Colonic mucosa (tissue), 4 donors: ENCODE data around the gene GAS7. TPM values are rescaled to one million over a fixed set of nuclear protein-coding genes. Genes with fewer than 3 reads are reported as not detected.

Experiments used
- DNase-seq: peaks from one replicate; pipeline ENCODE4 v3.0.0-alpha.2; 2020
- H3K27ac ChIP-seq: fragments of 200-600 bp; one replicate; pipeline ENCODE4 v1.8.0; 2021
- H3K27me3 ChIP-seq: fragments of 200-600 bp; one replicate; pipeline ENCODE4 v1.8.0; 2021
- H3K36me3 ChIP-seq: fragments of 200-600 bp; one replicate; pipeline ENCODE4 v1.8.0; 2021
- H3K4me1 ChIP-seq: fragments of 200-600 bp; one replicate; pipeline ENCODE4 v1.8.0; 2021; ENCODE audit warnings: mild to moderate bottlenecking
- H3K4me3 ChIP-seq: fragments of 200-600 bp; one replicate; pipeline ENCODE4 v1.8.0; 2021
- H3K9ac ChIP-seq, 2 donors: one replicate each; pipeline ENCODE4 v1.7.0; 2013; ENCODE audit warnings: control low read depth in 2 of 2, low read depth in 2 of 2, low read length in 2 of 2
- H3K9me3 ChIP-seq: fragments of 200-600 bp; one replicate; pipeline ENCODE4 v1.8.0; 2021
- CTCF ChIP-seq: fragments of 200-600 bp; IDR thresholded peaks from one replicate; pipeline ENCODE4 v1.8.0; 2022; ENCODE audit warnings: antibody characterized with exemption, mild to moderate bottlenecking
- intact Hi-C: fragments of 100-400 bp; cut with DNase I; formaldehyde crosslinking; loops from one replicate; pipeline ENCODE4 v1.14.1; 2022
- total RNA-seq, 2 donors: library from RNA; stranded (reverse); fragmentation: NEBNext Ultra II Directional in 1 of 2; extraction: Animal tissue kit (Norgen Biotek cat#: 25700) in 1 of 2; gene quantifications; one replicate each; pipeline ENCODE4 v1.2.1, GENCODE V29; 2021
- donor health status: healthy.
- donor health status: DM: no; HTN: no; CAD: no.
- donor health status: DM: no; HTN: no; CAD: no.

Gene GAS7
- total RNA-seq, 2 donors from 2014 or later, result 4.7 to 17.0 TPM

DNA sequence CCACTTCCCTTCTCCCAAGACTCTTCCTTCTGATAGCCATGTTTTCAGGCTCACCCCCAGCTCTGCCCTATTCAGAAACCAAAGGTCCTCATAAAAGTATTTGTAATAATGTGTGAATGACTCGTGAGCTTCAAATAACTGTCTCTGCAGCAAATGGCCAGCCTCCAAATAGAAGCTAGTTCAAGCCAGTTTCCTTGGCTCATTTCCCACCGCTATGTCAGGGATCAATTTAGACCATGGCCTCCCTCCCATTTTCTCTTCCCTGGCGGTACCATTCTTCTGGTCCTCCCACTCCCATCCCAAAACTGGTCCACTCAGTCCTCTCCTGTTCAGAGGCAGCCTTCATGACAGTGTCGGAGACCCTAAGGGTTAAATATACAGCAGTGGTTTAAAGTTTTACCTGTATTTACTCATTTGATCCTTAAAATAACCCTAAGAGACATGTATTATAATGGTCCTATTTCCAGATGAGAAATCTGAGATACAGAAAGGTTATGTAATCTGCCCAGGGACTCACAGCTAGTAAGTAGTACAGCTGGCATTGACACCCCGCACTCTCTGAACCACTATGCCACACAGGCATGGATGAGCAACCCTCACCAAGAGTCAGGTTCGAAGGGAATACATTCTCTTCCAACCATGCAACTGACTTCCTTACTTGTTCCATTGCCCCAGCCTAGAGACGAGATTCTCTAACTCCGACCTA lies 42.9 kb downstream of the GAS7 start:
- intact Hi-C loops, result no loop called here
- Histone ChIP-seq H3K4me1 (no peaks in the 10 kb centered on the region), H3K27ac (no peak overlapping the region), H3K4me3 (no peak overlapping the region), H3K9me3 (no peaks in the 10 kb centered on the region), H3K36me3 (no peaks in the 10 kb centered on the region), H3K27me3 (no peaks in the 10 kb centered on the region), H3K9ac (no peak overlapping the region)
- no peak for DNase-seq
- no peak for TF ChIP-seq CTCF

DNA sequence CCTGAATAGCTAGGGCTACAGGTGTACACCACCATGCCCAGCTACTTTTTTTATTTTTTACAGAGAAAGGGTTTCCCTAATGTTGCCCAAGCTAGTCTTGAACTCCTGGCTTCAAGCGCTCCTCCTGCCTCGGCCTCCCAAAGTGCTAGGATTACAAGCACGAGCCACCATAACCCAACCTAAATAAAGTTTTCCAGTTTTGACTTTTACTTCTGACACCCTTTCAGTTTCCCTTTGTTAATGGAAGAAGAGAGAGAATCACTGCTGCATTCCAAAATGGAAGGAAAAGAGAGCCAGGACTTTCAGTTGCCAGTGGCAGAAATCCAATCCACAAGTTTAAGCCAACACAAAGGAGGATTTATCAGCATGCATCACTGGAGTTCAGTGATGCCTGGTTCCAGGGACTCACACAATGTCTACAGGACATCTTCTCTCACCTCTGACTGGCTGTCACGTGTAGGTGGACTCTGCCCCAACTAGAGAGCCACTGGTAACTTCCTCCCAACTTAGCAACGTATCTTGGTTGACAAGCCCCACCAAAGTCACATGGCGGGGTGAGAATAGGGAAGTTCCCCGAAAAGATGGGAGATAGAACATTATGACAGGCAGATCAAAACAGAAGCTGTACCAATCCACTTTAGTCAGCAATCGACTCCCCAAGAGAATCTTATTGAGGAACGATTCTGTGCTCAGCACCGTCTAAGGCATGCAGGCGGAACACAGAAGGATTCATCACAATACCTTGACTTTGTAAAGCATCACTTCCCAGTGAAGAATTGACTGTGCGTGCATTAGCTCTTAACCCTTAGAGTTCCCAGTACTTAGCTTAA lies 46.5 kb downstream of the GAS7 start:
- no peaks in the 10 kb centered on the region for H3K9me3 ChIP-seq
- intact Hi-C loops, result no loop called here
- H3K27me3 ChIP-seq, result no peaks in the 10 kb centered on the region
- no peaks in the 10 kb centered on the region for H3K36me3 ChIP-seq
- H3K27ac ChIP-seq, result peak overlapping the region; percentile 25
- no peaks in the 10 kb centered on the region for H3K4me1 ChIP-seq
- DNase-seq, result peak; percentile 35
- no peak overlapping the region for H3K9ac ChIP-seq
- H3K4me3 ChIP-seq, result no peak overlapping the region
- no peak for TF ChIP-seq CTCF

DNA sequence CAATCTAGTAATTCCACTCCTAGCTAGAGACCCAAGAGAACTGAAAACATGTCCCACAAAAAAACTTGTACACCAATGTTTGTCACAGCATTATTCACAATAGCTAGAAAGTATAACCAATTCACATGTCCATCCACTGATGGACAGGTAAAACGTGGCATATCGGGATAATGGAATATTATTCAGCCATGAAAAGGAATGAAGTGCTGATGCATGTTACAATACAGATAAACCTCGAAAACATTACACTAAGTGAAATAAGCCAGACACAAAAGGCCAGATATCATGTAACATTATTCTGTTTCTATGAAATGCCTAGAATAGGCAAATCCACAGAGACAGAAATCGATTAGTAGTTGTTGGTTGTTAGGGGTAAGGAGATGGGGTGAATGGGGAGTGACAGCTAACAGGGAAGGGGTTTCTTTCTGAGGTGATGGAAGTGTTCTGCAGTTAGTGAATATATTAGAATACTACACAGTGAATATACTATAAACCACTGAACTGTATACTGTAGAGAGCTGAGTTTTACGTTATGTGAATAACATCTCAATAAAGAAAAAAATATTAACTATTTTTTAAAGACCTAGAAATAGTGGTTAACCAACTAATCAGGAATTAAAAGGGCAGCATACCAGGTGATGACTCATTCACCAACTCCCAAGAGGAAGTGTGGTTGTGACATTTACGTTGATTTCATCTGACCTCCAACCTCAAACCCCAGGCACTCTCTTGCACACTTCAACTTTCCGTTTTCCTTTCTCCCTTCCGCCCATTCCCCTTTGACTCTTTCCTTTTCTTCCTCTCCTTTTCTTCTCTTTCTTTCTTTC lies 48.6 kb downstream of the GAS7 start:
- no peak for DNase-seq
- Histone ChIP-seq H3K27ac (no peak overlapping the region), H3K36me3 (no peaks in the 10 kb centered on the region), H3K4me1 (no peaks in the 10 kb centered on the region), H3K9ac (no peak overlapping the region), H3K4me3 (no peak overlapping the region), H3K9me3 (no peaks in the 10 kb centered on the region), H3K27me3 (no peaks in the 10 kb centered on the region)
- intact Hi-C loops, result no loop called here
- TF ChIP-seq CTCF, result no peak

- DNase-seq, result no peak
- H3K4me1 ChIP-seq, result no peaks in the 10 kb centered on the region
- intact Hi-C loops, result no loop called here
Measured at GRCh38 chr17:10147761-10148415, 50.5 kb downstream of the GAS7 start.

More at GRCh38 chr17:10147761-10148415, 50.5 kb downstream of the GAS7 start:
- Histone ChIP-seq H3K4me3 (no peak overlapping the region), H3K27me3 (no peaks in the 10 kb centered on the region), H3K36me3 (no peaks in the 10 kb centered on the region), H3K9me3 (no peaks in the 10 kb centered on the region), H3K27ac (no peak overlapping the region), H3K9ac (no peak overlapping the region)
- no peak for TF ChIP-seq CTCF
